SK-N-SH (cell line): ENCODE data around the gene DNAAF9. TPM values are rescaled to one million over a fixed set of nuclear protein-coding genes. Genes with fewer than 3 reads are reported as not detected.

Source experiments
- CTCF ChIA-PET: fragments of 300-600, 350-600 bp; formaldehyde crosslinking; extraction: SDS; loops from one replicate; lab custom pipeline; 2021; lab: Yijun Ruan, JAX
- POLR2A ChIA-PET: fragments of 350-600 bp; sonication (Branson Sonifier 250); formaldehyde crosslinking; extraction: SDS; loops from one replicate; lab custom pipeline; 2020; ENCODE audit warnings: antibody characterized with exemption, inconsistent platforms; lab: Yijun Ruan, JAX
- DNase-seq: peaks from one replicate; pipeline ENCODE4 v3.0.0; 2012
- H2AFZ ChIP-seq: fragments of 200-600 bp; sonication (generic); 2 replicates; pipeline ENCODE4 v1.8.1; 2016; ENCODE audit warnings: antibody characterized with exemption, mild to moderate bottlenecking, low read depth
- H3F3A ChIP-seq: fragments of 200-600 bp; sonication (generic); replicated peaks from 2 replicates; pipeline ENCODE3; 2016; ENCODE audit warnings: antibody characterized with exemption, mild to moderate bottlenecking; ENCODE audit not compliant: insufficient read depth
- H3K27ac ChIP-seq, 2 experiments: fragments of 200-500 bp in 1 of 2; fragments of 200-600 bp in 1 of 2; sonication (Bioruptor generic) in 1 of 2; sonication (generic), shearing (Covaris generic) in 1 of 2; 2 replicates each; pipeline versions ENCODE4 v1.5.1 to v1.6.1; 2014 to 2016; ENCODE audit warnings: low read depth in 2 of 2, inconsistent platforms in 1 of 2, low read length in 1 of 2, mild to moderate bottlenecking in 1 of 2, mixed read lengths in 1 of 2
- H3K27me3 ChIP-seq: fragments of 200-600 bp; sonication (generic), shearing (Covaris generic); 2 replicates; pipeline ENCODE4 v1.6.1; 2016; ENCODE audit warnings: mixed run types; ENCODE audit not compliant: insufficient read depth
- H3K36me3 ChIP-seq, 2 experiments: fragments of 200-500 bp in 1 of 2; fragments of 200-600 bp in 1 of 2; sonication (Bioruptor generic) in 1 of 2; sonication (generic) in 1 of 2; replicated peaks in 1 of 2; 2 replicates each; pipeline versions ENCODE3 to v1.5.1; 2014 to 2016; ENCODE audit warnings: low read length in 1 of 2, mild to moderate bottlenecking in 1 of 2; ENCODE audit not compliant: insufficient read depth in 2 of 2, control insufficient read depth in 1 of 2
- H3K4me1 ChIP-seq, 2 experiments: fragments of 200-500 bp in 1 of 2; fragments of 200-600 bp in 1 of 2; sonication (Bioruptor generic) in 1 of 2; sonication (generic), shearing (Covaris generic) in 1 of 2; 2 replicates each; pipeline versions ENCODE4 v1.5.1 to v1.6.1; 2014 to 2016; ENCODE audit warnings: low read depth in 1 of 2, low read length in 1 of 2, mixed run types in 1 of 2; ENCODE audit not compliant: insufficient read depth in 2 of 2, control insufficient read depth in 1 of 2
- H3K4me2 ChIP-seq: fragments of 200-600 bp; sonication (generic), shearing (Covaris generic); 2 replicates; pipeline ENCODE4 v1.6.1; 2017; ENCODE audit warnings: mixed run types
- H3K4me3 ChIP-seq, 2 experiments: fragments of 200-500 bp in 1 of 2; fragments of 200-600 bp in 1 of 2; sonication (Bioruptor generic) in 1 of 2; sonication (generic), shearing (Covaris generic) in 1 of 2; 2 replicates each; pipeline versions ENCODE4 v1.5.1 to v1.8.1; 2014 to 2016; ENCODE audit warnings: low read depth in 2 of 2, inconsistent platforms in 1 of 2, low read length in 1 of 2, mild to moderate bottlenecking in 1 of 2, mixed read lengths in 1 of 2, moderate library complexity in 1 of 2
- H3K79me2 ChIP-seq: fragments of 200-600 bp; sonication (generic); 2 replicates; pipeline ENCODE4 v1.8.1; 2017; ENCODE audit warnings: mild to moderate bottlenecking; ENCODE audit not compliant: insufficient read depth
- H3K9ac ChIP-seq: fragments of 200-600 bp; sonication (generic); 2 replicates; pipeline ENCODE4 v1.6.1; 2017; ENCODE audit warnings: mixed run types
- H3K9me2 ChIP-seq: fragments of 200-600 bp; sonication (generic); 2 replicates; pipeline ENCODE4 v1.6.1; 2017; ENCODE audit warnings: mixed run types
- H3K9me3 ChIP-seq: fragments of 200-600 bp; sonication (generic); 2 replicates; pipeline ENCODE4 v1.6.1; 2017; ENCODE audit warnings: mixed run types, mild to moderate bottlenecking, moderate library complexity
- H4K20me1 ChIP-seq: fragments of 200-600 bp; sonication (generic); 2 replicates; pipeline ENCODE4 v1.6.1; 2017; ENCODE audit warnings: mild to moderate bottlenecking, mixed run types; ENCODE audit not compliant: insufficient read depth
- FOSL2 ChIP-seq: IDR thresholded peaks from 2 replicates; pipeline ENCODE4 v1.4.0; 2012; ENCODE audit warnings: low read depth, mild to moderate bottlenecking, moderate library complexity, borderline replicate concordance
- FOXM1 ChIP-seq: IDR thresholded peaks from 2 replicates; pipeline ENCODE4 v1.4.0; 2012; ENCODE audit warnings: low read depth, mild to moderate bottlenecking
- NRF1 ChIP-seq: IDR thresholded peaks from 2 replicates; pipeline ENCODE4 v1.6.1; 2012; ENCODE audit warnings: low read depth, mild to moderate bottlenecking, low read length
- WGBS: methylation state at CpG from one replicate; pipeline ENCODE4 v1.1.6; 2017; ENCODE audit warnings: low lambda C conversion rate; 5-methylcytosine and 5-hydroxymethylcytosine counted together
- polyA plus RNA-seq, 3 experiments: library from polyadenylated mRNA; depleted of rRNA; stranded (reverse); fragments of >200 nt; gene quantifications; 2 replicates each; pipeline ENCODE4 v1.2.3, GENCODE V29; 2012
- TF ChIP-seq, protein P1 (sequence below): IDR thresholded peaks from 2 replicates; pipeline ENCODE4 v1.6.1; 2012; ENCODE audit warnings: mild to moderate bottlenecking, low read depth, low read length, moderate library complexity
- TF ChIP-seq, protein P2 (sequence below): fragments of 150-350 bp; IDR thresholded peaks from 2 replicates; pipeline ENCODE4 v1.6.1; 2016; ENCODE audit warnings: mild to moderate bottlenecking, low read depth, low read length

DNAAF9 gene
- polyA plus RNA-seq, 1 of the 3 experiments (the other 2 are of a cell fraction) = 5.5 TPM

DNA sequence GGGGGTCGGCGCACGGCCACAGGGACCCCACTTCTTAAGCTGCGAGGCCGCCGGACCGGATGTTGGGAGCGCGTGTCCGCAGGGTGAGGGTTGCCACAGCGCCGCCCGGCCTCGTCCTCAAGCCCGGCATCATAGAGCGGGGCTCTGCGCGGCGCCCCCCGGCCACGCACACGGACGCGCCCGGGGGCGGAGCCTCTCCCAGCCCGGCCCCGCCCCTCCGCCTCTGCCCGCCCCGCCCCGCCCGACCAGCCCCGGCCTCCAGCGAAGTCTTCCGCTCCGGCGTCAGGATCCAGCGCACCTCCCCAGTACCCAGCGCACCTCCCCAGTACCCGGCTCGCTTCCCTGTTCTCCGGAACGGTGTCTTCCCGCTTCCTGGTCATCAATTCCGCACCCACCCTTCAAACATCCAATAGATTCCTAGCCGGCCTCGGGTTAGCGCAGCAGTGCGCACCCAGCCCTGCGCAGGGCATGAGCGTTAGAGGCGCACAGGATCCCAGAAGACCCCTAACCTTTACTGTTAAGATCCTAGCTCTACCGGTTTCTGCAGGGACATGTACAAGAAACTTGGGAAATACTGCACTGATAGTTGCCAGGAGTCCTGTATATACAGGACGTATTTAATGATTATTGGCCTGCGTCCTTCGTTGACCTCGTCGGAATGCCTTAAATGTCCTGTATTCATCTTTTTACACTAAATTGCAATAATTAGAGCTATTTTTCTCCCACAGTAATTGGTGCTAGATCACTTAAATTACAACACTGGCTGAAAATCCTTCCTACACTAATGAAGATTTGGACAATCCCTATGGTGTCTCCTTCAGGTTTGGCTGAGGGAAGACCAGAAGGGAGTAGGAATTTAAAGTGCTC lies 535 bp upstream of the DNAAF9 start (continued):
- TF ChIP-seq, protein P1, sequence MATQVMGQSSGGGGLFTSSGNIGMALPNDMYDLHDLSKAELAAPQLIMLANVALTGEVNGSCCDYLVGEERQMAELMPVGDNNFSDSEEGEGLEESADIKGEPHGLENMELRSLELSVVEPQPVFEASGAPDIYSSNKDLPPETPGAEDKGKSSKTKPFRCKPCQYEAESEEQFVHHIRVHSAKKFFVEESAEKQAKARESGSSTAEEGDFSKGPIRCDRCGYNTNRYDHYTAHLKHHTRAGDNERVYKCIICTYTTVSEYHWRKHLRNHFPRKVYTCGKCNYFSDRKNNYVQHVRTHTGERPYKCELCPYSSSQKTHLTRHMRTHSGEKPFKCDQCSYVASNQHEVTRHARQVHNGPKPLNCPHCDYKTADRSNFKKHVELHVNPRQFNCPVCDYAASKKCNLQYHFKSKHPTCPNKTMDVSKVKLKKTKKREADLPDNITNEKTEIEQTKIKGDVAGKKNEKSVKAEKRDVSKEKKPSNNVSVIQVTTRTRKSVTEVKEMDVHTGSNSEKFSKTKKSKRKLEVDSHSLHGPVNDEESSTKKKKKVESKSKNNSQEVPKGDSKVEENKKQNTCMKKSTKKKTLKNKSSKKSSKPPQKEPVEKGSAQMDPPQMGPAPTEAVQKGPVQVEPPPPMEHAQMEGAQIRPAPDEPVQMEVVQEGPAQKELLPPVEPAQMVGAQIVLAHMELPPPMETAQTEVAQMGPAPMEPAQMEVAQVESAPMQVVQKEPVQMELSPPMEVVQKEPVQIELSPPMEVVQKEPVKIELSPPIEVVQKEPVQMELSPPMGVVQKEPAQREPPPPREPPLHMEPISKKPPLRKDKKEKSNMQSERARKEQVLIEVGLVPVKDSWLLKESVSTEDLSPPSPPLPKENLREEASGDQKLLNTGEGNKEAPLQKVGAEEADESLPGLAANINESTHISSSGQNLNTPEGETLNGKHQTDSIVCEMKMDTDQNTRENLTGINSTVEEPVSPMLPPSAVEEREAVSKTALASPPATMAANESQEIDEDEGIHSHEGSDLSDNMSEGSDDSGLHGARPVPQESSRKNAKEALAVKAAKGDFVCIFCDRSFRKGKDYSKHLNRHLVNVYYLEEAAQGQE = no peak
- TF ChIP-seq, protein P2, sequence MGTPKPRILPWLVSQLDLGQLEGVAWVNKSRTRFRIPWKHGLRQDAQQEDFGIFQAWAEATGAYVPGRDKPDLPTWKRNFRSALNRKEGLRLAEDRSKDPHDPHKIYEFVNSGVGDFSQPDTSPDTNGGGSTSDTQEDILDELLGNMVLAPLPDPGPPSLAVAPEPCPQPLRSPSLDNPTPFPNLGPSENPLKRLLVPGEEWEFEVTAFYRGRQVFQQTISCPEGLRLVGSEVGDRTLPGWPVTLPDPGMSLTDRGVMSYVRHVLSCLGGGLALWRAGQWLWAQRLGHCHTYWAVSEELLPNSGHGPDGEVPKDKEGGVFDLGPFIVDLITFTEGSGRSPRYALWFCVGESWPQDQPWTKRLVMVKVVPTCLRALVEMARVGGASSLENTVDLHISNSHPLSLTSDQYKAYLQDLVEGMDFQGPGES = no peak

DNA sequence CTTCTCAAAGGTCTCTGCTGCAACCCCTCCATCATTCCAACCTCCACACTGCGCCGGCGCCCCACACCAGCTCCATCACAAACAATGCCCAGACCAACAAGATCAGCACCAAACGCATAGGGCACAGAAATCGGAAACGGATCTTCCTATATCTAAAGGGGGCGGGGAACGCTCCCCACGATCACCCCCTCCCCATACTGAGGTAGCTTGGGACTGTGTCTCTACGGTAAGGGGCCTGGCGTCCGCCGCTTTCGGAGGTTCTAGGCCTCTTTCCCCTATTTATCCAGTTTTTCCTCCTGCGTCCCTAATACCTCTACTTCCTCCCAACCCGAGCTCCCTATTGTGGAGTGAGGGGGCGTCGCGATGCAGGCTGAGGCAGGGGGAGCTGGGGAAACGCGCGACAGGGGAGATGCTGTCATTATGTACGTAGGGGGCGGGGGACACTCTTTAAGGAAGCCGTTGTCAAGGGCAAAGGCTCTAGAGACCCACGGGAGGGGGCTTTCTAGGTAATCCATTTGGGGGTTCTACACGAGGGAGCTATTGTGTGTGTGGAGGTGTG lies 909 bp downstream of the DNAAF9 start:
- Histone ChIP-seq H3K4me1 (peaks cover 3 to 4% of the 10 kb centered on the region in 2 experiments; a peak in 2 of 4 replicates), H4K20me1 (peaks cover 46% of the 10 kb centered on the region), H3K36me3 (no peaks in the 10 kb centered on the region), H2AFZ (peak overlapping the region; percentile 89), H3K9ac (peak overlapping the region; percentile 81), H3F3A (peaks cover 7% of the 10 kb centered on the region), H3K9me3 (no peaks in the 10 kb centered on the region), H3K27ac (peak overlapping the region; percentile 57 to 89; a peak in 3 of 4 replicates), H3K9me2 (no peaks in the 10 kb centered on the region), H3K4me3 (peak overlapping the region; percentile 64 to 88), H3K27me3 (no peaks in the 10 kb centered on the region), H3K4me2 (peak overlapping the region; percentile 92), H3K79me2 (peaks cover 57% of the 10 kb centered on the region)
- ChIA-PET CTCF (interaction anchor here (0.6 to 1.6 kb wide), 4 partner anchors 9 to 304 kb away, joined by 3 to 4 read pairs (median 4); no protein-coding TSS in a partner anchor), POLR2A (interaction anchor here (0.6 to 0.8 kb wide), 2 partner anchors 25 to 64 kb away, joined by 3 to 4 read pairs; partner anchors contain the start of gene ATRN)
- no peak for TF ChIP-seq FOXM1
- TF ChIP-seq FOSL2 = no peak
- peak; percentile 23; the same call in 1 of the 2 replicates for TF ChIP-seq NRF1
- WGBS = 12% methylated on average over 27 of the region's 27 CpGs
- peak; percentile 57 for DNase-seq
